HL-60/S4 treated with phorbol 12-myristate 13-acetate at 8.2 ng/mL for 4 days and 3 days (cell line): Measurements from ENCODE around the gene EFCAB5.
"Not testable (repeated sequence)": the region's sequence is repeated elsewhere in the genome, so short reads cannot be mapped to it uniquely, and the experiment has no call there.

Experiments
- in situ Hi-C: fragments of 300-500 bp; cut with MboI; formaldehyde crosslinking; loops from 2 replicates; pipeline ENCODE4 v1.15.0; 2022; ENCODE audit warnings: low sequenced_read_pairs

Gene EFCAB5

DNA sequence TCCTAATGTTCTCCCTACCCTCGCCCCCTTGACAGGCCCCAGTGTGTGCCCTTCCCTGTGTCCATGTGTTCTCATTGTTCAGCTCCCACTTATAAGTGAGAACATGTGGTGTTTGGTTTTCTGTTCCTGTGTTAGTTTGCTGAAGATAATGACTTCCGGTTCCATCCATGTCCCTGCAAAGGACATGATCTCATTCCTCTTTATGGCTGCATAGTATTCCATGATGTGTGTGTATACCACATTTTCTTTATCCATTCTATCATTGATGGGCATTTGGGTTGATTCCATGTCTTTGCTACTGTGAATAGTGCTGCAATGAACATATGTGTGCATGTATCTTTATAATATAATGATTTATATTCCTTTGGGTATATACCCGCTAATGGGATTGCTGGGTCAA lies 146.0 kb downstream of the EFCAB5 start:
- in situ Hi-C loops, result loop anchor here (25.0 kb wide), 2 partner anchors 275 to 450 kb away; no protein-coding TSS in a partner anchor

DNA sequence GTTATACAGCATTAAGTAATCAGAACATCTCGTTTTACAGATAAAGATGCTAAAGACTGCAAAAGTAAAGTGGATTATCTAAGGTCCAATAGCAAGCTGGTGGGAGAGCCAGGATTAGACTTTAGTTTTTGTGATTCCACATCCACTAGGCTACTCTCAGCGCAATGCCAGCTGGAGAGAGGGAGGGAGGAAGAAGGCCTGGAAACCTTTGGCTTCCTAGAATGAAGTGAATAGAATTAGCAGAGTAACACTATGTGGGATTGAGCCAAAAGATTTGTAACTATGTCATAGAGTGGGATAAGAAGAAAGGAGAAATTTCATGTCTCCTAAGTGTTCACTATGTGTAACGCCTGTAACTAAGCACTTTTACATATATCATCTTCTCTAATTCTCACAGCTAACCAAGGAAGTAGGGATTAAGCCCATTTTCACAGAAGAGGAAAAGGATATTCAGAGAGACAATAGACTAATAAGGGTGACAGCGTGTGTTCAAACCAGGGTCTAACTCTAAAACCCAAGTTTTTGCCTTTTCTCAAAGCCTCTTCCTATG lies 149.8 kb downstream of the EFCAB5 start:
- in situ Hi-C loops, result loop anchor here (25.0 kb wide), 2 partner anchors 279 to 454 kb away; no protein-coding TSS in a partner anchor

DNA sequence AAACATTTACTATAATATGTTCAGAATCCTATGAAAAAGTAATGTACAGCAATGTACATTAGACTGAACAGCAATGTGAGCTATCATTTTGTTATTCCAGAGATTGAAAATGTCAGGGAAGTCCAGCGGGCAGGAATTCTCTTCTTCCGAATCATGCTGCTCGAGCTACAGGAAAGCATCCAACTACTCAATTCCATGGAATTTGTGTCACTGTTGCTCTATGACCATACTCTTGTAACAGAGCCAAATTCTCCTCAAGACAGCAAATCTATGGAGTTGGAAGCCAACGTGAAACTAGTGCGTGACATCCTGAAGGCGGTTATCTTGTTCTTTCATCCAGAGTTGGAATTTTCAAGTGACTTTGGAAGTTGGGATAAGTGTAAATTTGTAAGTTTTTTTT lies 150.3 kb downstream of the EFCAB5 start:
- in situ Hi-C loops, result loop anchor here (25.0 kb wide), 2 partner anchors 279 to 454 kb away; no protein-coding TSS in a partner anchor

DNA sequence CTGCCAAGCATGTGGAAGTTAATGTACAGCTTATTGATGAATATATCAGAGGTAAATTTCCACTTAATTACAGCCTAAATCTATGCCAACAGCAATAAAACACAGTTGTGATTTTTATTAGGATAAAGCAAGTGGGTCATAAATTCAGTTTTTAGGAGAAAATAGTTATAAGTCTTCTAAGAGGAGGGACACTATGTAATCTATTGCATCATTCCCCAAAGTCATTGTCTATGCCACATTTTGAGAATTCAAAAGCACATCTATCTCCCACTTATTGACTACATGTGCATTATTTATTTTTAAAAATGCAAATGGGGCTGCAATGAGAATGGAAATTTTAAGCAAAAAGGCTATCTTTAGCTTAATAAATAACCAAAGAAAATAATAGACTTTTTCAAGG lies 151.5 kb downstream of the EFCAB5 start:
- in situ Hi-C loops, result loop anchor here (25.0 kb wide), 2 partner anchors 281 to 456 kb away; no protein-coding TSS in a partner anchor

DNA sequence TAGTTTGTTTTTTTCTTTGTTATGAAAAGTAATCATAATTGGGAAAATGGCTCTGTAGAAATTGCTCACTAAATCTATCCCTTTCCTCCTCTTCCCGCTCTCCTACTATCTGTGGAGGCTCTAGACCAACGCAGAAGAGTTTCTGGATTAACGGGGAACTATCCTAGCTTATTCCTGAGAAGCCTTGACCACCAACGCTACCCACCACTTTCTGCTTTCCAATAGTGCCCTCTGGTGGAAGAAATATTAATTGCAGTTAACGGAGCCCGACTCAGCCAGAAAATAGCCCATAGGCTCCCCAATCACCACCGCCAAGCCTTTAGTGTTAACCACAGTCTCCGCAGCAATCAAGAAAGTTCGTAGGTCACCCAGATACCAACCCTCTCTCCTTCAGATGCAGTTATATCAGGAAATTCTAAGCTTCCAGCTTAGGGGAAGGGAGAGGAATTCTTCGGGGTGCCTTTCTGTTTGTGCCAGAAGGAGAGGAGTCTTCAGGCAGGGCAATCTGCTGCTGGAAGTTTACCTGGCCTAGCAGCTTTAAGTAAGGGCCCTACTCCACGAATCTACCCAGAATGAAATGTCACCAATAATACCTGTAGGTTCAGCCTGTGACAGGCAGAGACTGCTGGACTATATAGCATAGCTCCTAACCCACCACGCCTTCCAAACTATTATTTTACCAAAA lies 152.2 kb downstream of the EFCAB5 start:
- in situ Hi-C loops, result loop anchor here (25.0 kb wide), 2 partner anchors 281 to 456 kb away; no protein-coding TSS in a partner anchor

DNA sequence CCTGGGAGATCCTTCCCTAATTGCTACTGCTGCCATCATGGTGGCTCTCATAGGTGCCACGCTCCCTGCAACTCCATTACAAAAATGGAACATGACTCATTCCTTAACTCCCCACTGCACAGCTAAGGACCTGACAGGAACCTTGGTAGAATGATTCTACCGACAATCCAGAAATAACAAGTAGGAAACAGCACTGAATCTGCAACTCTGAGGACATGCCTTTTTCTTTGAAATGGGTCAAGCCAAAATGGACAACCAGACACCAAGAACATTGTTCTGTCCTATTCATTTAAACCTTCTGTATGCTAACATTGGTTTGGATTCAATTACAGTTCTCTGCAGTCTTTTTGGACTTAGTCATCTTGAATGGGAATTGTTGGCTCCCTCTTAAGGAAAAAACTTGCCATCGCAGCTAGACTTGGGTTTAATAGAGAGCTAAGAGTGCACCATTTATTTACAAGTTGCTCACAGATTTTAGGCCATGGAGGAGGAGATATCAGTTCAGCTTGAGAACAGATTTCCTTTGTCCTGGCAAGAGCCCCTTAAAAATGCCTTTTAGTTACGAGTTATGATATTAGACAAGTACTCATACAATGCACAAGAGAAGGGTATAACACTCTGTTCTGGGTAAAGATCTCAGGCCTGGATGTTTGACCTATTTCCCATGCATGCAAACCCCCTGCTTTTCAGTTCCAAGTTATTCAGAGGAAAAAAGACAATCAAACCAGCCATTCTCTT lies 154.2 kb downstream of the EFCAB5 start:
- in situ Hi-C loops, result loop anchor here (25.0 kb wide), 2 partner anchors 283 to 458 kb away; no protein-coding TSS in a partner anchor

DNA sequence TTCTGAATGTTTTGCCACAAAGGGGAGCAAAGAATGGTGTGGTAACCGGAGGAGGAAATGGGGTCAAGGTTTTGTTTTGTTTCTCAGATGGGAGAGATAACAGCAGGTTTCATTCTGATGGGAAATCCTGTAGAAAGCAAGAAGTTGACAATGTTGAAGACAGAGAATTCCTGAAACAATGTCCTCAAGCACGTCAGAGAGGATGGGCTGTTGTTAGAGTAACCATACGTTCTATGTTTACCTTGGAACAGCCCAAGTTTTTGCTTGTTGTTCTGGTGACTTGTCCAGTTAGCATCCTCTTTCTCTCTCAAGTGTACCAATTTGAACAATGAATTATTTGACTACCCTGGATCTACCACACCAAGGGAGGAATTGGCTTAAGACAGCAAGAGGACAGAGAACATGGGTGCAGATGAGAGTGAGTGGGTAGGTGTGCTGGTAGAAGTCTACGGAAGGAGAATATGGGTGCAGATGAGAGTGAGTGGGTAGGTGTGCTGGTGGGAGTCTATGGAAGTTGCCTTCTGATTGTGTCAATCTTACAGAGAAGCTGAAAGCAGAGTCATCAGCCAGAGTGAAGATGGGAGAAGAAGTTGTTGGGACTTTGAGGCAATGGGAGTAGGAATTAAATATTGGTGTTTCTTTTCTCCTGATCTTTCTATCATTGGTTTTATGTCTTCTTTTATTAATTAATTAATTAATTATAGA lies 160.4 kb downstream of the EFCAB5 start:
- in situ Hi-C loops, result no loop called here

DNA sequence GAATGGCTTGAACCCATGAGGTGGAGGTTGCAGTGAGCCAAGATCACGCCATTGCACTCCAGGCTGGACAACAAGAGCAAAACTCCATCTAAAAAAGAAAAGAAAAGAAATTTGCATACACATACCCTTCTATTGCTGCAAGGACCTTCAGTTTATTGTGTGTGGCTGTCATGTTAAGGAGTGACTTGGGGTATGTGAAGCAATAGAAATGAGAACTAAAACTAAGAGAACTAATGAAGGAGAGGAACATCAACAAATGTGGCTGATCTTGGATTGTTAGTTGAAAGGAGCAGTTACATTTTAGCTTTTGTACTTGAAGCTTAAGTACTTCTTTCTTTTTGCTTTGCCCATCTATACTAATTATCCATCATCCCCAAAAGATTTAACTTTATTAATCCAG lies 162.5 kb downstream of the EFCAB5 start:
- in situ Hi-C loops, result no loop called here

DNA sequence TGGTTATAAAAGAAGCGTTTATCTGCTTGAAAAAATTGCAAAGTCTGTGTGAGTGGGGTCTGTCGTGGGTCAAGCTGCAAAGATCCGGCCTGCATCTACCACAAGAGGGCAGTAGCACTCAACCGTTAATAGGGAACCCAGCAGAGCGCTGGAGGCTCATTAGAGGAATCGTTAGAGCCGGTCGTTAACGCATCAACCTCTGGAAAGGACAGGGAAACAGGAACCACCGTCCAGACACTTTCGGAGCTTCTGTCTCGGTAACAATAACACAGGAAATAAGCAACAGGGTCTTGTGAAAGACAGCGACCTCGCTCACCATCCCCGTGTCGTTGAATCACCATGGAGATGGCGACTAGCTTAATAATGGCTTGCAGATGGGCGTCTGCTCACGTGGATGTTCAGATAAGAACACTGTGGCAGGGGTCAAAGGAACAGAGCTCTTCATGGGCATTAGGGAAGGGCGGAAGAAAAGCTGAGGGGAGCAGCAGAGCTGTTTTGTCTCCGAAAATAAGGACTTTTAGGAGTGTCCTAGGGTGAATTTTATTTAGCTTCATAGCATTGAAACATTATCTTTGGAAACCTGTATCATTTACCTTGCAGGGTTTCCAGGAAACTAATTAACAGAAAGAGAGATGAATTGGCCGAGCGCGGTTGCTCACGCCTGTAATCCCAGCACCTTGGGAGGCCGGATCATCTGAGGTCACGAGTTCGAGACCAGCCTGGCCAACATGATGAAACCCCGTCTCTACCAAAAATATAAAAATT lies 163.3 kb downstream of the EFCAB5 start:
- in situ Hi-C loops, result no loop called here

DNA sequence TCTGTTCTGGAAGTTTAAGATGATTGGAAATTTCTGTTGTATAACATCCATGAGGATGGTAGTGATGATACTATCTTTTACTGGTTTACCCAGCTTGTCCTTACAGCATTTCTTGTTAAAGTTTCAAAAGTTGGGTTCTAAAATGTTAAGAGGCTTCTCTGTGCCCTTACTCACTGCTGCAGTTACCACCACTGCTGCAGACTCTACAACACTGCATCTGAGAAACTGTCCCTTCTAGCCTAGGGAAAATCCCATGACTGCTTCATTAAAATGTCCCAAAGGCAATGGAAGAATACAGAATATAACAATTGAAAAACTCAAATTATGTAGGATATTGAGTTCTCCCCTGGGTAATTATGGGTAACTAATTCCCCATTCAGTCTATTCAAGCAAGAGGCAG lies 171.4 kb downstream of the EFCAB5 start:
- in situ Hi-C loops, result no loop called here

DNA sequence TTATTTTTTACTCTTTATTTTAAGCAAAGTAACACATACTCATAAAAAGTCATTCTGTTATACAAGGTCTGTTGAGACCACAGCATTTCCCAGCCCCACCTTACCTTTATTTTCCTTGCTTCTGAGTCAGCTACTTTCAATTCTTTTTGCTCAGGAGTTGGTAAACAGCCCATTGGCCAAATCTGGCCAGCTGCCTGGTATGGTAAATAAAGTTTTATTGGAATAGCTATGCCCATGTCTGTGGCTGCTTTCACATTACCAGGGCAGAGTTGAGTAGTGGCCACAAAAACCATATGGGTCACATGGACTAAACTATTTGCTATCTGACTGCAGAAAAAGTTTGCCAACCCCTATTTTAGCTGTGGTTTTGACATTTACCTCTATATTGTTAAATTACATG lies 171.8 kb downstream of the EFCAB5 start:
- in situ Hi-C loops, result no loop called here

DNA sequence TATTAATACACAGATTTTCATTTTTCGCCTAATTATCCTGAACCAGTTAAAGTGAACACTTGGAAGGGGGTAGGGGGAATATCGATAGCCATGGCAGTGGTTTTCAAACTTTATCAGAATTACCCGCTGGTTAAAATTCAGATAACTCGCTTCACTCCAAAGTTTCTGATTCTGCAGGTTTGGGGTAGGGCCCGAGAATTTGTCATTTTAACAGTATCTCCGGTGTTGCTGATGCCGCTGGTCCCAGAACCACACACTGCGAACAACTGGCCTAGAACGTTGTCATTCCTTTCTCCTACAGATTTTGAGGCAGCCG lies 174.9 kb downstream of the EFCAB5 start:
- in situ Hi-C loops, result no loop called here

DNA sequence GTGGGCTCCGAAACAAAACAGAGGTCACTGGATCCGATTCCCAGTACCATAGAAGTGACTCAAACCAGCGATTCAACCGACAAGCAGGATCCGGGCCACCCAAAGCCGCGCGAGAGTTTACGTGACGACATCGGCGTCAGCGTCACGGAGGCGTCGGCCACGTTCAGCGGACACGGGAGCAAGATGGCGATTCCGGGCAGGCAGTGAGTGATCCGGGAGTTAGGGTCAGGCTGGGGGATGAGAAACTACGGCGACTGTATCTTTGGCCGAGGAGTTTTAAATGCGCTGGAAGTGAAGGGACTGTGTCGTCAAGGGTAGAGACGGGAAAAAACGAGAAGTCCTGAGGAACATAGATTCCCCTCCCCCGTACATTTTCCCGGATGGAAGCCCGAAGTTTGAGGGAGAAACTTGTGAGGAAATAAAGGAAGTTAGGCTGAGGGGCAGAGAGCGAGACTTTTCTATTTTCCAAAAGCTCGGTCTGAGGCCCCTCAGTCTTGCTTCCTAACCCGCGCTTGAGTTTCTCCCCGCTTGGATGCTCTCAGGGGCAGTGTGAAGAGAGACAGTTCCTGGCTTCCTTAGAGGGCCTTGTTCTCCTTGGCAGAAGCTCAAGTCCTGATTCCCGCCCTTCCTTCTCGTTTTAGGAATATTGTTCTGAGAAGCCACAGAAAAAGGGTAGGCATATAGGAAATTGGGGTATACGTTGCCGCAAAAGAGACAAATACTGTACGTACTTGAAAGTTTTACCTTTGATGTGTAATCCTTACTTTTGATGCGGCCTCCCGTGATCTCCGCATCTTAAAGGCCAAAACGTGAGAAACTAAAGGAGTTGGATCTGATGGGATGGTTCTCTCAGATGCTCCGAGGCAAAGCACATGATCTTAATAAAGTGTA lies 175.5 kb downstream of the EFCAB5 start, which contains the start of gene NSRP1:
Gene NSRP1 (plus strand): TSS at position 156 of the 891 bp plus-strand sequence. CDS start 28 bp downstream, at position 184.
- in situ Hi-C loops, result no loop called here

DNA sequence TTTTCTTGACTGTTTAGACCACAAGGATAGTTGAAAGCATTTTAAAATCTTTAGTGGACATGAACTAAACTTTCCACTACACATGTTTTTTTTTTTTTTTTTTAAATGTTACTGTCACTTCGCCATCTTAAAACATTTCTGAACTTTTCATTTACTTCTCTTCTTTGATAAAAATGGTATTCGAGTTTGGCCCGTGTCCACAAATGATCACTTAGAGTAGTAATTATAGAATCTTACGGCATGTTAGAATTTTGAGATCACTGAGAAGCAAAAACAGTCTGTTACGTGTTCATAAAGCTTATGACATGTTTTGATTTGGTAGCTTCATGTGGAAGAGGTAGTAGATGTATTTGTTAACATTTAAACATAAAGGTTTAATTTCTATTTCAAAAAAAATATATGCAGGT lies 176.2 kb downstream of the EFCAB5 start:
- in situ Hi-C loops, result no loop called here

DNA sequence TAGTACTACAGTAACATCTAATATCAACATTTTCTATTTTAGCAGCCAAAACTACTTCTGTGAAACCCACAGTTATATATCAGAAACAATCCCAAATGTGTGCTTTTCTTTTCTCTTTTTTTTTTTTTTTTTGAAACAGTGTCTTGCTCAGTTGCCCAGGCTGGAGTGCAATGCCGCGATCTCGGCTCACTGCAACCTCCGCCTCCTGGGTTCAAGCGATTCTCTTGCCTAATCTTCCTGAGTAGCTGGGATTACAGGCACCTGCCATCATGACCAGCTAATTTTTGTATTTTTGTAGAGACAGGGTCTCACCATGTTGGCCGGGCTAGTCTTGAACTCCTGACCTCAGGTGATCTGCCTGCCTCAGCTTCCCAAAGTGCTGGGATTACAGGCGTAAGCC lies 177.2 kb downstream of the EFCAB5 start:
- in situ Hi-C loops, result not testable (repeated sequence)

DNA sequence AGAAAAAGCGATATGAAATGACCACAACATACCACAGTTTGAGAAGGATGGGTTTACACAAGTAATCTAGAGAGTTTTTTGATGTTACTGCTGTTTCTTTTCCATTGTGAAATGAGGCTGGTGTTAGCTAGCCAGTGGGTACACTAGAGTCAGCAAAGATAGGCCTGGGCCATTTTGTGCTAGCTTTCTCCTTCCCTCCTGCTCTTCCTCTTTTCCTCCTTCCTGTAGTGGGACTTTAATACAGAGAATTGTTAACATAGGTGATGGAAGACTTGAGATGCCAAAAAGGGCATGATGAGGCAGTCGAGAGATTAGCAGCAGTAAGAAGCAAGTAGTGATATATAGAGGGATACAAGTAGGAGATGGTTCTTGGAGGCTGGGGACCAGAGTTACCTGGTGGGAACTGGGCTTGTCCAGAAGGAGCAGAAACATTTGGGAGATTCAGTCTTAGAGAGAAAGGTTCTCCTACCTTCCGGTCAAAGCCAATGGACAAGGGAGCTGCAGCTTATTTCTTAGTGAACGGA lies 182.9 kb downstream of the EFCAB5 start:
- in situ Hi-C loops, result no loop called here

DNA sequence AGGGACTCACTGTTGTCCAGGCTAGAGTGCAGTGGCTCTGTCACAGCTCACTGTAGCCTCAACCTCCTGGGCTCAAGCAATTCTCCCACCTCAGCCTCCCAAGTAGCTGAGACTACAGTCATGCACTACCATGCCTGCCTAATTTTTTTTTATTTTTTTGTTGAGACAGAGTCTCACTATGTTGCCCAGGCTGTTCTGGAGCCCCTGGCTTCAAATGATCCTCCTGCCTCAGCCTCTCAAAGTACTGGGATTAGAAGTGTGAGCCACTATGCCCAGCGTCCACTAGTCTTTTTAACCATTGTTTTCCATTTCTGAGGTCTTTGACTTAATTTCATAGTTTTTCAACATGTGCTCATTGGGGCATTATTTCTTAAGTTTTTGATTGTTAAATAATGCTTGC lies 188.7 kb downstream of the EFCAB5 start:
- in situ Hi-C loops, result no loop called here

DNA sequence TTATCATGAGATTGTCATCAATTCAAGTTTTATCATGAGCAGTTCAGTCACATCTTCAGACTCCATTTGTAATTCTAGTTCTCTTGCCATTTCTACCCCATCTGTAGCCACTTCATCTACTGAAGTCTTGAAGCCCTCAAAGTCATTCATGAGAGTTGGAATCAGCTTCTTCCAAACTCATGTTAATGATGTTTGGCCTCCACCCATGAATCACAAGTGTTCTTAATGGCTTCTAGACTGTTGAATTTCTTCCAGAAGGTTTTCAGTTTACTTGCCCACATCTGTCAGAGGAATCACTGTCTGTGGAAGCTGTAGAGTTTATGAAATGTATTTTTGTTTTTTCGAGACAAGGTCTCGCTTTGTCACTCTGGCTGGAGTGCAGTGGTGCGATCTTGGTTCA lies 191.2 kb downstream of the EFCAB5 start:
- in situ Hi-C loops, result no loop called here

DNA sequence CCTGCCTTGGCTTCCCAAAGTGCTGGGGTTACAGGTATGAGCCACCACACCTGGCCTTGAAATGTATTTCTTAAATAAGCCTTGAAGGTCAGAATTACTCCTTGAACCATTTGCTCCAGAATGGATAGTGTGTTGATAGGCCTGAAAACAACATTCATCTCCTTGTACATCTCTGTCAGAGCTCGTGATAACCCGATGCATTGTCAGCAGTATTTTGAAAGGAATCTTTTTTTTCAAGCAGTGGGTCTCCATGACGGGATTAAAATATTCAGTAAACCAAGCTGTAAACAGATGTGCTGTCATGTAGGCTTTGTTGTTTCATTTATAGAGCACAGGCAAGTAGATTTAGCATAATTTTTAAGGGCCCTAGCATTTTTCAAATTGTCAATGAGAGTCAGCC lies 191.8 kb downstream of the EFCAB5 start:
- in situ Hi-C loops, result no loop called here
